Embryonic facial prominence (tissue), 1 donor: ENCODE data around the gene PAFAH1B2.

Experiments
- DNase-seq: peaks from one replicate; pipeline ENCODE4 v3.0.0-alpha.2; 2016; ENCODE audit errors: extremely low spot score

Gene PAFAH1B2

GRCh38 chr11:117220999-117221774 lies 77.1 kb downstream of the PAFAH1B2 start:
- no peak for DNase-seq

- no peak for DNase-seq
These were observed 77.9 kb downstream of the PAFAH1B2 start for GRCh38 chr11:117221775-117222517.

DNA sequence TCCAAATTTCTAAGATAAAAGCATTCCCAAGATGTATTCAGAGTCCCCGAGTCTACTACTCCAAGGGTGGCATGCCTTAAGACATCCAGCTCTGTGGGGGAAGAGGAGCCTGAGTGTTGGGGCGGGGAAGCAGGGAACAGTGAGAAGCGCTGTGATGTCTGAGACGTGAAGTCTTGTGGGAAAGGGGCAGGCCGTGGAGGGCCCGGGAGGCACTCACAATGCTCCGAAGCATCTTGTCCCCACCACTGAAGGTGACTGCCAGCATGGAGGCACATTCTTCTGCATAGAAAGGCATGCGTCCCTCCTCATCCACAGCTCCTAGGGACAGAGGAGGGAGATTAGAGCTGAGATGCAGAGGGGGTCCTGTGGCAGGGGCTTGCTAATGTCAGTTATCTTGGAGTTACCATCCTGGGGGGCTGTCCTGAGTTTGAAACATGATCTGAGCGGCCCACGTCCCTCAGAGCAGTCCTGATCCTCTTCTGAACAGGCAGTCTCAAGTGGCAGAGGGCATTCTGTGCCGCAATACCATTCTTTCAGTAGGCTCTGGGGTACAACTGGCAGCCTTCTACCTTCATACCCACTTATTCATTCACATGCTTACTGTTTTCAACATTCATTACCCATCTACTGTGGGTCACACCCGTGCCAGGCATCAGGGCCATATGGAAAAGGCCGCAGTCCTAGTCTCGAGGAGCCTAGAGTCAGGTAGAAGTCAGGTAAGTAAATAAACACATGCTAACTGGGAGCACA lies 79.1 kb downstream of the PAFAH1B2 start:
- DNase-seq: no peak

DNA sequence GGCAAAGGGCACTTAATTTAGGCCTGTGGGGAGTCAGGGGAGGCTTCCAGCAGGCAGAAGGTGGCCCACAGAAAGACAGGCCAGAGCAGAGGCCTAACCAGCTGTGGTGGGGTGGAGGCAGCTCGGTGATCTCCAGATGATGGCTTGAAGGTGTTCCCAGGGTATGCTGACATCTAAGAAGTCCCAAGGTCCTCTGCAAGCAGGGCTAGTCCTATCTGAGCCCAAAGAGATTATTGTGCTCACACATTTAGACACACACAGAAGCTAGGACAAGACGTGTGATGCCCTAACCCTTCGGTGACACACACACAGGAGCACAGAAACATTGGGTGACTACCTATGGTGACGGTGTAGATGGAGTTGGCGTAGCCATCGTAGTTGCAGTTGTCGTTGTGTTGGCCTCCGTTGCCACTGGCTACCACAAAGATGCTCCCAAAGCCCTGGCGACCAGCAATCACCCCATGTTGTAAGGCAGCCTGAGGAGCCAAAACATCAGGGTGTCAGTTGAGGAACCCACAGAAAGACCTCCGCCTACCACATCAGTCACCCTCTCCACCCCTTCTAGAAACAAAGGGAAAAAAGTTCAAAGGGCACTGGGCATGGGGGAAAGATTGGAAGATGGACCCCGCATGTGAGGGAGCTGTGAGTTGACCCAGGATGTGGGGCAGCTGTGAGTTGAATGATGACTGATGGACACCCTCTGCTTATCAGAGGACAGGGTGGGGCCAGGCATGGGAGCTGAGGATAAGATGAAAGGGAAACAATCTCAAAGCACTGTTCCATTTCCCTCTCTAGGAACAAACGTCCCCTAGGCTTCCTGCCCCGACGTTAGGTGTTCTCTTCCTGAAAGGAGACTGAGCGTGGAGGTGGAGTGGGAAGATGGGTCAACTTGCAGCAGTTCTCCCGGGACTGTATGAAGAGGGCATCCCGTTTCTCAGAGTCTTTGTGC lies 79.9 kb downstream of the PAFAH1B2 start:
- no peak for DNase-seq

DNA sequence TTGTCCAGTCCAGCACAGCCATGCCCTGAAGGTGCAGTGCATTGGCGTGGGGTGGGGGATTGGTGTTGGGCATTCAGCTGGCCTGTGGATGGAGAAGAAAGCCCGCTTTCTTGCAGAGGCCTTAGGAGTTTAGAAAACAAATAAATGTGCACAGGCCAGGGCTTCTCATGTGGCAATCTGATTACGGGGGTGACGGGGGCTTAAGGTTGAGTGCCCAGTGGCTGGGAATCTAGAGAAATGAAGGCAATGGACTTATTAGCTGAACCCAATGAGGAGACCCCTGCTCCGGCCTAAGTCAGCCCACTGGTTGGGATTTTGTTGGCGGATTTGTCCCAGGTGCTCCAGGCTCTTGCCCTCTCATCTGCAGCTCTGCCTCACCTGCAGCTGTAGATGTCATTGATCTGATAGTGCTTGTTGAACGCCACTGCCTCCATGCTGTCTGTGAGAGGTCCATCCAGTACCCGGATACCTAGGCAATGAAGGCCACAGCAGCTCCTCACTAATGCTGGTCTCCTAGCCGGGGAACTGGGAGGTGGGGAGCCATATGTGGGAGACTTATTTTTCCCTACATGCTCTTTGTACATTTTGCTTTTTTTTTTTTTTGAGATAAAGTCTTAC lies 81.6 kb downstream of the PAFAH1B2 start:
- DNase-seq: no peak
